C4-2B (cell line): ENCODE data around the gene HMX3.

Experiments used
- H3K27ac ChIP-seq: fragments of 450-650 bp; 2 replicates; pipeline ENCODE4 v1.5.1; 2017
- ZFX ChIP-seq: fragments of 450-650 bp; IDR thresholded peaks from 2 replicates; pipeline ENCODE4 v1.6.1; 2017
- TF ChIP-seq, protein P1 (sequence below): fragments of 450-650 bp; conservative IDR thresholded peaks from 2 replicates; pipeline ENCODE4 v1.5.1; 2017; ENCODE audit warnings: mild to moderate bottlenecking

The HMX3 gene

DNA sequence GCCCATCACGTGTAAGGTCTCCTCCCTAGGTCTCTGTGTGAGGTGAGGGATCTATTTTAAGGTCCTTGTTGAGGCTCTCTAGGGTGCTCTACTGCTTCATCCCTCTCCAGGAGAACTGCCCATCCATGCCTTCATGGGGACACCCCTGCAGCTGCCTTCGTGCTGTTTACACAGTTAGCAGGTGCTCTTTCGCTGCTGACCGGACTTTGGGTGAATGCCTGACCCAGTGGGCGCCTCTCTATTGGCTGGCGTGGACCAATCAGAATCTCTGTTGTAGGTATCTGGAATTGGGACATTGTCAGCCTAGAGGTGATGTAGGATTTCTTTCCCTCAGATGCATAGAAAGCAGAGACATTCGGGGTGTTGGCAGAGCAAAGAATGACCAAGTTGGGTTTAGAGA is 38.7 kb upstream of the HMX3 start:
- no peak overlapping the region for H3K27ac ChIP-seq
- TF ChIP-seq ZFX, result no peak
- TF ChIP-seq, protein P1, sequence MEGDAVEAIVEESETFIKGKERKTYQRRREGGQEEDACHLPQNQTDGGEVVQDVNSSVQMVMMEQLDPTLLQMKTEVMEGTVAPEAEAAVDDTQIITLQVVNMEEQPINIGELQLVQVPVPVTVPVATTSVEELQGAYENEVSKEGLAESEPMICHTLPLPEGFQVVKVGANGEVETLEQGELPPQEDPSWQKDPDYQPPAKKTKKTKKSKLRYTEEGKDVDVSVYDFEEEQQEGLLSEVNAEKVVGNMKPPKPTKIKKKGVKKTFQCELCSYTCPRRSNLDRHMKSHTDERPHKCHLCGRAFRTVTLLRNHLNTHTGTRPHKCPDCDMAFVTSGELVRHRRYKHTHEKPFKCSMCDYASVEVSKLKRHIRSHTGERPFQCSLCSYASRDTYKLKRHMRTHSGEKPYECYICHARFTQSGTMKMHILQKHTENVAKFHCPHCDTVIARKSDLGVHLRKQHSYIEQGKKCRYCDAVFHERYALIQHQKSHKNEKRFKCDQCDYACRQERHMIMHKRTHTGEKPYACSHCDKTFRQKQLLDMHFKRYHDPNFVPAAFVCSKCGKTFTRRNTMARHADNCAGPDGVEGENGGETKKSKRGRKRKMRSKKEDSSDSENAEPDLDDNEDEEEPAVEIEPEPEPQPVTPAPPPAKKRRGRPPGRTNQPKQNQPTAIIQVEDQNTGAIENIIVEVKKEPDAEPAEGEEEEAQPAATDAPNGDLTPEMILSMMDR, result no peak

DNA sequence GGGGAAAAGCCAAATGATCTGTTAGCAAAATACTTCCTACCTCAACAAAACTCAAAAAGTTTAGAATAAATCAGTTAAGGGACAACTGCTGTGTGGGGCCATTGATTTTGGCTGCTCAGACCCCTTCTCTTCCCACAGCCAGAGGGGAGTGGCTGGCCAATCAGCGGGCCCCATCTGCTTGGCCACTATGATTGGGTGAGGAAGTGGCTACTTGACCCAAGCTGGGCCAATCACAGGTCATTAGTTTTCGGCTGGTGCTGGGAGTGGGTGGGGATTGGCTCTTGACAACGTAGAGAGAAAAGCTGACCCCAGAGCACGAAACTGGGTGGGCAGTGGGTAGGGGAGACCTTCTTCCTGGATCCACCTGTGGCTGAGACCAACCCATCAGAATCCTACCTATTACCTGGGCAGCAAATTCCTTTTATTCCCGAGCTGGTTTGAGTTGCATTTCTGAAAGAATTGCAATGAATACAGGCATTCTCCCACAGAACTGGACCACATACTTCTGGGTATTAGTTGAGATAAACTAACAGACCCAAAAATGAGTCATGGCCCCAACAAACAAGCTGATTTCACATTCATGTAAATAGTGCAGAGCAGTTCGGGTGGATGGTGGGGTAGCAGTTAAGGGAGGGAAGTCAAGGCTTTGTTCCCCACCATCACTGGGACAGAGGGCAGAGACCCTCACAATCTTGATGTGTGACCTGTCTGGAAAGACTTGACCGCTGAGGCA is 35.6 kb upstream of the HMX3 start:
- TF ChIP-seq, protein P1, result no peak
- no peak for TF ChIP-seq ZFX
- no peak overlapping the region for H3K27ac ChIP-seq

DNA sequence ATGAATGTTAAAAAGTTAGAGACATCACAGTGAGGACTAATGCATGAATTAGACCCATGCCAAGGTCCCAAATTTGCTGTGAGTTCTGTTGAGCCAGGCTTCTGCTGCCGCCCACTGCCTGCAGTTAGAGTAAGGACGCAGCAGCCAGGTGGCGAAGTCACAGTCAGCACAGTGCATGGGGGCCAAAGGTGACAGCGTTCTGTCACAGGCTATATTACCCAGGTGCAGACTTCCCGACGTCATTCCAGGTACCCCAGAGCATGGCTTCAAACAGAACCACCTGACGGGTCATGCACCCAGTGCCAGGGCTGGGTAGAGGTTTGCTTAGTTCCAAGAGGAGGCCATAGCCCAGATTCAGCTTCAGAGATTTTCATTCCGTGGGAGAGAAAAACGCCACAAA is 33.9 kb upstream of the HMX3 start:
- H3K27ac ChIP-seq, result no peak overlapping the region
- TF ChIP-seq, protein P1, result no peak
- TF ChIP-seq ZFX, result no peak

DNA sequence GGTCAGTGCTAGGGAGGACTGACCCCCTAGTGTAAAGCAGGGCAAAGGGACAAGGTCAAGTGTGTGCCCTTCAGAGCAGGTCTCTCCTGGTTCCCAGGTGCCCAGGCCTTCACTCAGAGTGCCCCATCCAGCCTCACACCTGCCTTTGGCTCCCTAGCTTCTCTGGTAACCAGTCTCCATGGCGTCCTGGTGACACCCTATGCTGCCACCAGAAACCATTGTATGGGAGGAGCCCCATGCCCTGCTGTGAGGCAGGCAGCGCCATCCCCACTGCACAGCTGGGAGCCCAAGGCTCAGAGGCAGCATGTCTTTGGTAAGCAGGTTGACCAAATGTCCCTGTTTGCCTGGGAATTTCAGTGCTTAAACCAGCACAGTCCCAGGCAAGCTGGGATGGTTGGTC is 33.1 kb upstream of the HMX3 start:
- H3K27ac ChIP-seq, result no peak overlapping the region
- TF ChIP-seq, protein P1, result no peak
- TF ChIP-seq ZFX, result no peak

DNA sequence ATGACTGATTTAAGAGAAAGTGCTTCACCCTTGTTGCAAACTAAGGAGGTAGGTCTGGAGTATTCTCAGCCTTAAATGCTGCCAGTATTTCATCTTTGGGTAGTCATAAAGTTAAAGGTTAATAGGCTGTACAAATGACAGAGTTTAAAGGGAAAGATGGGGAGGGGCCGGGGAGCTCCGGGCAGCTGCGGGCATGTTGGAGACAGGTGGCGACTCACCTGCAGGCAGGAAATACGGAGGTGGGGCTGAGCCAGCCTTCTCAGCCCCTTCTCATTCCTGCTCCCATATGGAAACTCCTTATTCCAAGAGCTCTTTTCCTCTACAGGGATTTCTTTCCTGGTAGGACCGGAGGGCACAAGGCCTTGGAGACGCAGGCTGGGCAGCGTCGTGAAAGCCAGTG is 31.8 kb upstream of the HMX3 start:
- no peak overlapping the region for H3K27ac ChIP-seq
- no peak for TF ChIP-seq ZFX
- TF ChIP-seq, protein P1, result no peak

DNA sequence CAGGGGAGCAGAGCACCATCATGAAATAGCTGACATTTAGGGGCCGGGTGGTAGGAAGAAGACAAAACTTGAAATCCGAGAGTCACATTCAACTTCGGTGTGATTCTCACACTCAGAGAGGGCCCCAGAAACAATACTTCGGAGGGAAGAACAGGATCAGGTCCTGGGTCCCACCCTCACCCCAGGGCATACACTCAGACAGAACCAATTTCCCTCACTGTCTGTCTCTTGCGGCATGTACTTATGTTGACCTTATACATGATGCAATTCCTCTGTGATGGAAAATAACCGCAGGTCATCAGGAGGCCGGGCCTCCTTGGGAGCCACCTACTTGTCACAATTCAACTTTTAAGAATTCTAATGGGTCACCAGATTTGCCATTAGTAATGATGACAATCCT is 26.3 kb upstream of the HMX3 start:
- H3K27ac ChIP-seq, result no peak overlapping the region
- TF ChIP-seq, protein P1, result no peak
- TF ChIP-seq ZFX, result no peak

DNA sequence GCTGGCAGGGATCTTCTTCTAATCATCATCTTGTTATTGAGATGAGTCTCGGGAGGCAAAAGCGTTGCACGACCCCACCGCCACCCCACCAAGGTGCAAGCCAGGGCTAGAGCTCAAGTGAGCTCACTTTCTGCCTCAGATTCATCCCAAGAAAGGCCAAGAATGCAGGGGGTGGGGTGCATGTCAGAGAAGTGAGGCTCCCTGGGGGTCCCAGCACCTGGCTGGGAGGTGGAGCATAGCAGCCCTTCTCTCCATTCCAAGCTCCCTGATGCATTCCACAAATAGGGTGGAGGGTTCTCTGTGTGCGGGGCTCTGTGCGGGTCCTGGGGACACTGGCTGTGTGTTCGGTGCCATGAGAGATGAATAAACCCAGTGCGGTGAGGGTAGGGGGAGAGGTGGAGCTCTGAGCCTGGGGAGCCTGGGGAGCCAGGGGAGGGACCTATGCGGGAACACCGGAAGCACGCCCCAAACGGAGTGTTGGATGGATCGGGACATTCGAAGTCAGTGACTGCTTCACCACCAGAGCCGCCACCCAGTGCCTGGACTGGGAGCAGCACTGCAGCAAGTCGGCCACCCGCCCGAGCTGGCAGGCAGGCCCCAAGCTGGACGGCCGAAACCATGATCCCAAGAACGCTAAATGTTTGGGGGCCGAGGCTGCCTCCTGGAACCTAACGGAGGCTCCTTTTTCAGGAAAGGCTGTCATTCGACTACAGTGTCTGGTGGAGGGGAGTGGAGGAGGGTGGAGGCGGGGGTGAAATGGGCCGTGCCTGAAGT is 17.9 kb upstream of the HMX3 start:
- H3K27ac ChIP-seq, result no peak overlapping the region
- no peak for TF ChIP-seq ZFX
- TF ChIP-seq, protein P1, result no peak
